PC-3 (cell line): ENCODE data around the gene UBXN11. TPM values are rescaled to one million over a fixed set of nuclear protein-coding genes. Genes with fewer than 3 reads are reported as not detected.

ENCODE experiments used
- ATAC-seq: fragments of 200-7000 bp; cut with Tn5 transposase; 2 replicates; pipeline ENCODE4 v1.9.1; 2020; ENCODE audit warnings: mild to moderate bottlenecking, moderate library complexity
- BruUV-seq: library from RNA; stranded (reverse); fragments of 400-500 nt; replicated peaks from 2 replicates; lab custom pipeline; 2021; lab: Mats Ljungman, UMichigan
- CTCF ChIA-PET: fragments of 300-600 bp; sonication (Branson Sonifier 250); formaldehyde crosslinking; loops from one replicate; lab custom pipeline; 2022; ENCODE audit warnings: antibody characterized with exemption; lab: Charles Lee
- POLR2A ChIA-PET: fragments of 300-600 bp; sonication (Branson Sonifier 250); formaldehyde crosslinking; loops from one replicate; lab custom pipeline; 2022; ENCODE audit warnings: antibody characterized with exemption; ENCODE audit not compliant: unreplicated experiment; lab: Charles Lee
- DNase-seq: peaks from one replicate; pipeline ENCODE4 v3.0.0-alpha.2; 2015
- H2AFZ ChIP-seq: fragments of 300-600 bp; sonication (generic); 2 replicates; pipeline ENCODE4 v1.6.0; 2016; ENCODE audit warnings: antibody characterized with exemption, low read length
- H3F3A ChIP-seq: fragments of 300-600 bp; sonication (generic); one replicate; pipeline ENCODE4 v1.6.0; 2017; ENCODE audit warnings: antibody characterized with exemption, low read length, control low read depth, mild to moderate bottlenecking; ENCODE audit not compliant: unreplicated experiment
- H3K27ac ChIP-seq: fragments of 300-600 bp; sonication (generic); 2 replicates; pipeline ENCODE4 v1.5.1; 2016; ENCODE audit warnings: mild to moderate bottlenecking, low read length
- H3K27me3 ChIP-seq: fragments of 300-600 bp; sonication (generic); 2 replicates; pipeline ENCODE4 v1.6.1; 2016; ENCODE audit warnings: low read length, mixed read lengths
- H3K36me3 ChIP-seq: fragments of 300-600 bp; sonication (generic); 2 replicates; pipeline ENCODE4 v1.6.1; 2016; ENCODE audit warnings: low read depth, mixed run types, low read length, mixed read lengths
- H3K4me1 ChIP-seq: fragments of 300-600 bp; sonication (generic); 2 replicates; pipeline ENCODE4 v1.5.1; 2016; ENCODE audit warnings: low read length; ENCODE audit not compliant: insufficient read depth
- H3K4me2 ChIP-seq: fragments of 300-600 bp; sonication (generic); 2 replicates; pipeline ENCODE4 v1.6.0; 2016; ENCODE audit warnings: low read length
- H3K4me3 ChIP-seq: fragments of 300-600 bp; sonication (generic); 2 replicates; pipeline ENCODE4 v1.5.1; 2016; ENCODE audit warnings: mild to moderate bottlenecking, low read length, mixed read lengths
- H3K79me2 ChIP-seq: fragments of 300-600 bp; sonication (generic); 2 replicates; pipeline ENCODE4 v1.6.1; 2017; ENCODE audit warnings: low read length, mixed read lengths
- H3K9ac ChIP-seq: fragments of 300-600 bp; sonication (generic); 2 replicates; pipeline ENCODE4 v1.6.0; 2016; ENCODE audit warnings: mild to moderate bottlenecking, low read length
- H3K9me2 ChIP-seq: fragments of 300-600 bp; sonication (generic); replicated peaks from 2 replicates; pipeline ENCODE4 v1.6.1; 2016; ENCODE audit warnings: mixed run types, low read length, mixed read lengths
- H3K9me3 ChIP-seq: fragments of 300-600 bp; sonication (generic); 2 replicates; pipeline ENCODE4 v1.6.1; 2016; ENCODE audit warnings: low read length, mixed read lengths
- H4K20me1 ChIP-seq: fragments of 300-600 bp; sonication (generic); 2 replicates; pipeline ENCODE4 v1.6.1; 2016; ENCODE audit warnings: low read length, mixed read lengths
- EZH2 ChIP-seq: fragments of 300-600 bp; sonication (generic); IDR thresholded peaks from one replicate; pipeline ENCODE4 v1.6.1; 2017; ENCODE audit warnings: antibody characterized with exemption, mild to moderate bottlenecking, low read length; ENCODE audit not compliant: unreplicated experiment
- EZH2phosphoT487 ChIP-seq: fragments of 300-600 bp; sonication (generic); IDR thresholded peaks from 2 replicates; pipeline ENCODE4 v1.6.1; 2018; ENCODE audit warnings: mild to moderate bottlenecking, antibody characterized with exemption, low read length, borderline replicate concordance
- intact Hi-C: fragments of 100-400 bp; cut with micrococcal nuclease; formaldehyde crosslinking; loops from 2 replicates; pipeline ENCODE4 v1.9.0; 2023
- total RNA-seq: library from RNA; depleted of rRNA; stranded (reverse); fragments of >200 nt; gene quantifications from 2 replicates; pipeline ENCODE4 v1.2.3, GENCODE V29; 2014
- TF ChIP-seq, protein P1 (sequence below): fragments of 300-600 bp; sonication (generic); conservative IDR thresholded peaks from 2 replicates; pipeline ENCODE4 v1.5.1; 2017; ENCODE audit warnings: antibody characterized with exemption, low read depth, mild to moderate bottlenecking, low read length

Gene UBXN11
- total RNA-seq, 1 experiment from 2014 or later: 19.4 TPM

- peaks cover 21% of the 10 kb centered on the region for H3K9me3 ChIP-seq
- no peak overlapping the region for H2AFZ ChIP-seq
- H3K27ac ChIP-seq: no peak overlapping the region
- CTCF ChIA-PET: no interaction called here
- H3K79me2 ChIP-seq: no peaks in the 10 kb centered on the region
- no peak overlapping the region for H3K4me2 ChIP-seq
- H3K4me3 ChIP-seq: no peak overlapping the region
- H3F3A ChIP-seq: no peaks in the 10 kb centered on the region
- no peak overlapping the region for H3K9ac ChIP-seq
- H3K36me3 ChIP-seq: peaks cover 83% of the 10 kb centered on the region
- intact Hi-C loops: no loop called here
- TF ChIP-seq, protein P1, sequence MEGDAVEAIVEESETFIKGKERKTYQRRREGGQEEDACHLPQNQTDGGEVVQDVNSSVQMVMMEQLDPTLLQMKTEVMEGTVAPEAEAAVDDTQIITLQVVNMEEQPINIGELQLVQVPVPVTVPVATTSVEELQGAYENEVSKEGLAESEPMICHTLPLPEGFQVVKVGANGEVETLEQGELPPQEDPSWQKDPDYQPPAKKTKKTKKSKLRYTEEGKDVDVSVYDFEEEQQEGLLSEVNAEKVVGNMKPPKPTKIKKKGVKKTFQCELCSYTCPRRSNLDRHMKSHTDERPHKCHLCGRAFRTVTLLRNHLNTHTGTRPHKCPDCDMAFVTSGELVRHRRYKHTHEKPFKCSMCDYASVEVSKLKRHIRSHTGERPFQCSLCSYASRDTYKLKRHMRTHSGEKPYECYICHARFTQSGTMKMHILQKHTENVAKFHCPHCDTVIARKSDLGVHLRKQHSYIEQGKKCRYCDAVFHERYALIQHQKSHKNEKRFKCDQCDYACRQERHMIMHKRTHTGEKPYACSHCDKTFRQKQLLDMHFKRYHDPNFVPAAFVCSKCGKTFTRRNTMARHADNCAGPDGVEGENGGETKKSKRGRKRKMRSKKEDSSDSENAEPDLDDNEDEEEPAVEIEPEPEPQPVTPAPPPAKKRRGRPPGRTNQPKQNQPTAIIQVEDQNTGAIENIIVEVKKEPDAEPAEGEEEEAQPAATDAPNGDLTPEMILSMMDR: no peak
- TF ChIP-seq EZH2phosphoT487 (no peak), EZH2 (no peak)
- BruUV-seq: no TSS peak
- no peaks in the 10 kb centered on the region for H3K9me2 ChIP-seq
- DNase-seq (no peak), ATAC-seq (no peak)
- H3K4me1 ChIP-seq: no peaks in the 10 kb centered on the region
- H4K20me1 ChIP-seq: no peaks in the 10 kb centered on the region
- POLR2A ChIA-PET: no interaction called here
- no peaks in the 10 kb centered on the region for H3K27me3 ChIP-seq
Observed at GRCh38 chr1:26268290-26269197, 37.9 kb downstream of the UBXN11 start.

- intact Hi-C loops: no loop called here
- ChIA-PET CTCF (no interaction called here), POLR2A (no interaction called here)
- H3K4me3 ChIP-seq: no peak overlapping the region
- H3K27me3 ChIP-seq: no peaks in the 10 kb centered on the region
- no peak overlapping the region for H3K9ac ChIP-seq
- H3K79me2 ChIP-seq: no peaks in the 10 kb centered on the region
- no peaks in the 10 kb centered on the region for H4K20me1 ChIP-seq
- no peak overlapping the region for H2AFZ ChIP-seq
- ATAC-seq (no peak), DNase-seq (no peak)
- peaks cover 21% of the 10 kb centered on the region for H3K9me3 ChIP-seq
- no peaks in the 10 kb centered on the region for H3K9me2 ChIP-seq
- peaks cover 74% of the 10 kb centered on the region for H3K36me3 ChIP-seq
- no peaks in the 10 kb centered on the region for H3K4me1 ChIP-seq
- no peaks in the 10 kb centered on the region for H3F3A ChIP-seq
- TF ChIP-seq EZH2phosphoT487 (no peak), EZH2 (no peak)
- TF ChIP-seq, protein P1: no peak
- no peak overlapping the region for H3K27ac ChIP-seq
- no peak overlapping the region for H3K4me2 ChIP-seq
- BruUV-seq: no TSS peak
Observed at GRCh38 chr1:26265405-26265804, 41.0 kb downstream of the UBXN11 start.

GRCh38 chr1:26263212-26263611 lies 43.2 kb downstream of the UBXN11 start:
- intact Hi-C loops: no loop called here
- Histone ChIP-seq H3K4me3 (no peak overlapping the region), H4K20me1 (no peaks in the 10 kb centered on the region), H3F3A (no peaks in the 10 kb centered on the region), H3K27ac (no peak overlapping the region), H3K36me3 (peaks cover 71% of the 10 kb centered on the region), H3K9me2 (no peaks in the 10 kb centered on the region), H3K4me1 (no peaks in the 10 kb centered on the region), H2AFZ (no peak overlapping the region), H3K27me3 (no peaks in the 10 kb centered on the region), H3K79me2 (no peaks in the 10 kb centered on the region), H3K9me3 (peaks cover 9% of the 10 kb centered on the region), H3K4me2 (no peak overlapping the region), H3K9ac (no peak overlapping the region)
- TF ChIP-seq, protein P1: no peak
- TF ChIP-seq EZH2: no peak
- TF ChIP-seq EZH2phosphoT487: no peak
- ATAC-seq: no peak
- ChIA-PET CTCF (no interaction called here), POLR2A (no interaction called here)
- no peak for DNase-seq
- no TSS peak for BruUV-seq
